Neural progenitor cell (in vitro differentiated cells): Measurements from ENCODE around the gene NFS1.

Source experiments
- EZH2 ChIP-seq: fragments of 200-600 bp; sonication (generic); IDR thresholded peaks from 2 replicates; pipeline ENCODE4 v1.6.1; 2017; ENCODE audit warnings: antibody characterized with exemption, mild to moderate bottlenecking, moderate library complexity
- TF ChIP-seq, protein P1 (sequence below): fragments of 200-600 bp; sonication (generic); IDR thresholded peaks from 2 replicates; pipeline ENCODE4 v1.5.1; 2017; ENCODE audit warnings: antibody characterized with exemption, mild to moderate bottlenecking

- TF ChIP-seq, protein P1, sequence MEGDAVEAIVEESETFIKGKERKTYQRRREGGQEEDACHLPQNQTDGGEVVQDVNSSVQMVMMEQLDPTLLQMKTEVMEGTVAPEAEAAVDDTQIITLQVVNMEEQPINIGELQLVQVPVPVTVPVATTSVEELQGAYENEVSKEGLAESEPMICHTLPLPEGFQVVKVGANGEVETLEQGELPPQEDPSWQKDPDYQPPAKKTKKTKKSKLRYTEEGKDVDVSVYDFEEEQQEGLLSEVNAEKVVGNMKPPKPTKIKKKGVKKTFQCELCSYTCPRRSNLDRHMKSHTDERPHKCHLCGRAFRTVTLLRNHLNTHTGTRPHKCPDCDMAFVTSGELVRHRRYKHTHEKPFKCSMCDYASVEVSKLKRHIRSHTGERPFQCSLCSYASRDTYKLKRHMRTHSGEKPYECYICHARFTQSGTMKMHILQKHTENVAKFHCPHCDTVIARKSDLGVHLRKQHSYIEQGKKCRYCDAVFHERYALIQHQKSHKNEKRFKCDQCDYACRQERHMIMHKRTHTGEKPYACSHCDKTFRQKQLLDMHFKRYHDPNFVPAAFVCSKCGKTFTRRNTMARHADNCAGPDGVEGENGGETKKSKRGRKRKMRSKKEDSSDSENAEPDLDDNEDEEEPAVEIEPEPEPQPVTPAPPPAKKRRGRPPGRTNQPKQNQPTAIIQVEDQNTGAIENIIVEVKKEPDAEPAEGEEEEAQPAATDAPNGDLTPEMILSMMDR: no peak
- TF ChIP-seq EZH2: no peak
These were observed 12.5 kb upstream of the NFS1 start for GRCh38 chr20:35711588-35712209.
